ENCODE measurements around the gene TRIM22.
"Not testable (repeated sequence)": the region's sequence is repeated elsewhere in the genome, so short reads cannot be mapped to it uniquely, and the experiment has no call there.

Gene TRIM22

GRCh38 chr11:5691238-5691963 is 1.8 kb downstream of the TRIM22 start:
- not testable (repeated sequence) for DNase-seq (ENCODE audit: low read depth)

GRCh38 chr11:5691964-5692361 is 2.4 kb downstream of the TRIM22 start:
- no peak for DNase-seq (ENCODE audit: low read depth)

DNA sequence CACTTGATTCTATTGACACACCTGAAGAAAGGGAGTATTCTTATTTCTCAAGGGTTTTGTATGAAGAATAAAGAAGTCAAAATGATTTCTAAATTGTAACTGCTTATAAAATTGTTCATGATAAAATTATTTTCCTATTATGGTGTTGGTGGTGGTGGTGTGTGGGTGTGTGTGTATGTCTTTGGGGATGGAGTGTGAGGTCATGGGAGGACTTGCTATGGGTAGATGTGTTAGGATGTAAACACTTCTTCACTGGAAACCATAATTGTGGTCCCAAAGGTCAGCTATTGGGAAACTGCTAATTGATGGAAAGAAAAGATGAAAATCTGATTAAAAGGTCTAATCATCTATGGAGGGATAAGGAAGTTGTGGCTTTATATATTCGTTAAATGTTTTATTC is 5.1 kb downstream of the TRIM22 start:
- DNase-seq (ENCODE audit: low read depth): no peak

GRCh38 chr11:5695580-5695979 is 6.0 kb downstream of the TRIM22 start:
- no peak for DNase-seq (ENCODE audit: low read depth)

DNA sequence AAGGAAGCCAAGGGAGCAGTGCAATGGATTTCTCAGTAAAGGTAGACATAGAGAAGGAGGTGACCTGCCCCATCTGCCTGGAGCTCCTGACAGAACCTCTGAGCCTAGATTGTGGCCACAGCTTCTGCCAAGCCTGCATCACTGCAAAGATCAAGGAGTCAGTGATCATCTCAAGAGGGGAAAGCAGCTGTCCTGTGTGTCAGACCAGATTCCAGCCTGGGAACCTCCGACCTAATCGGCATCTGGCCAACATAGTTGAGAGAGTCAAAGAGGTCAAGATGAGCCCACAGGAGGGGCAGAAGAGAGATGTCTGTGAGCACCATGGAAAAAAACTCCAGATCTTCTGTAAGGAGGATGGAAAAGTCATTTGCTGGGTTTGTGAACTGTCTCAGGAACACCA is 6.6 kb downstream of the TRIM22 start:
- no peak for DNase-seq (ENCODE audit: low read depth)

GRCh38 chr11:5698281-5698680 is 8.7 kb downstream of the TRIM22 start:
- no peak for DNase-seq (ENCODE audit: low read depth)

DNA sequence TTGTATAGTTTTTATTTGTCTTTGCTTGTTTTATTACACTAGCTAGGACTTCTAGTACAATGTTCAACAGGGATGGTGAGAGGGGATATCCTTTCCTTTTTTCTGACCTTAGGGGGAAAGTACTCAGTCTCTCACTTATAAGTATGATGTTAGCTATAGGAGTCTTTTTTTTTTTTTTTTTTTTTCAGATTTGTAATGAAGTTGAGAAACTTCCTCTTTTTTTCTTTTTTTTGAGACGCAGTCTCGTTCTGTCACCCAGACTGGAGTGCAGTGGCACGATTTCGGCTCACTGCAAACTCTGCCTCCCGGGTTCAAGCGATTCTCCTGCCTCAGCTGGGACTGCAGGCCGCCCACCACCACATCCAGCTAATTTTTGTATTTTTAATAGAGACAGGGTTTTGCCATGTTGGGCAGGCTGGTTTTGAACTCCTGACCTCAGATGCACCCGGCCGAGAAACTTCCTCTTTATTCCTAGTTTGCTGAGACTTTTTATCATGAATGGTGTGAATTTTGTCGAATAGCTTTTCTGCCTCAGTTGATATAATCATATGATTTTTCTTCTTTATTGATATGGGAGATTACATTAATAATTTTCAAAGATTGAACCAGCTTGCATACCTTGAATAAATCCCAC is 10.9 kb downstream of the TRIM22 start:
- DNase-seq (ENCODE audit: low read depth): no peak

DNA sequence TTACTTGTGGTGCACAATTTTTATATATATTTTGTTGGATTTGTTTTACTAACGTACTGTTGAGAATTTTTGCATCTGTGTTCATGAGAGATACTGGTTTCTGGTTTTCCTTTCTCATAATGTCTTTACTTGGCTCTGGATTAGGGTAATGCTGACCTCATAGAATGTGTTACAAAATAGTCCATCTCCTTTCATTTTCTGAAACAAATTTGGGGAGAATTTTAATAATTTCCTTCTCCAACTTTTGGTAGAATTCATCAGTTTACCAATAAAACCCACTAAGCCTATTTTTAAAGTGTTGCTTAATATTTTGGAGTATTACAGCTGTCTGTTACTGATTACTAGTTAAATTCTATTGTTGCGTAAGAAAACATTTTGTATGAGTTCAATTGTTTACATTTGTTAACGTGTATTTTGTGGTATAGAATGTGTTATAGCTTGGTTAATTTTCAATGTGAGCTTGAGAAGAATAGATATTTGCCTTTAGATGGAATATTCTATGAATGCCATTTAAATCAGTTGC is 11.5 kb downstream of the TRIM22 start:
- DNase-seq (ENCODE audit: low read depth): no peak

DNA sequence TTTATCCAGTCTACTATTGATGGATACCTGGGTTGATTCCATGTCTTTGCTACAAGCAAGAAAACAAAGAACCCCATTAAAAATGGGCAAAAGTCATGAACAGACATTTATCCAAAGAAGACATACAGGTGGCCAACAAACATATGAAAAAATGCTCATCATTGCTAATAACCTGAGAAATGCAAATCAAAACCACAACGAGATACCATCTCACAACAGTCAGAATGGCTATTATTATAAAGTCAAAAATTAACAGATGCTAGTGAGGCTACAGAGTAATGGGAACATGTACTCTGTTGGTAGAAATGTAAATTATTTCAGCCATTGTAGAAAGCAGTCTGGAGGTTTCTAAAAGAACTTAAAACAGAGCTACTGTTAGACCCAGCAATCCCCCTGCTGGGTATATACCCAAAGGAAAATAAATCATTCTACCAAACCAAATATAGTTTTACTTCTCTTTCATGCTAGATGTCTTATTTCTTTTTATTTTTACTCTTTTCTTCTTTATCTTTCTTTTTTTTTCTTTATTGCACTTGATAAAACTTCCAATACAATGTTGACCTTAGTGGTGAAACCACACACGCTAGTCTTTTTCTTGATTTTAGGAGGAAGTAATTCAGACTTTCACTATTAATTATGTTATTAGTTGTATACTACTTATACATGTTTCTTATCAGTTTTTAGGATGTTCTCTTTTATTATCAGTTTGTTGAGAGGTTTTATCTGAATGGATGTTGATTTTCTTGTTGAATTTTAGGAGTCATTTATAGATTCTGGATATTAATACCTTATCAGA is 14.3 kb downstream of the TRIM22 start:
- no peak for DNase-seq (ENCODE audit: low read depth)

DNA sequence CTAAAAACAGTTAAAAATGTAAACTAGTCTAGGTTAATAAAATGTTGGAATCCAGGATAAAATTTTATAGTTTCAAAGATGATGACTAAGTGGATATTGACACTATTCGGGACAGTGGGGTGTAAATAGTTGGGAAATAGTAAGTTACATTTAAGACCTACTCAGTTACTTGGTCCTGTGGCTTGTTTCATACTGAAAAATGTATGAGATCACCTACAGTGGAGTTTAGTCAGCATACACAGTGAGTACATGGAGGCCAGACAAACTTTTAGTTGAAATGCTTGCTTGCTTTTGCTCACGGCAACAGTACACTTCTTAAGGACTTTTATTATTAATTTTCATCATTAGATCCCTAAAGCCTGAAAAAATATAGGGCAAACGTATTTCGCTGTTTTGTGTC is 16.1 kb downstream of the TRIM22 start:
- no peak for DNase-seq (ENCODE audit: low read depth)

DNA sequence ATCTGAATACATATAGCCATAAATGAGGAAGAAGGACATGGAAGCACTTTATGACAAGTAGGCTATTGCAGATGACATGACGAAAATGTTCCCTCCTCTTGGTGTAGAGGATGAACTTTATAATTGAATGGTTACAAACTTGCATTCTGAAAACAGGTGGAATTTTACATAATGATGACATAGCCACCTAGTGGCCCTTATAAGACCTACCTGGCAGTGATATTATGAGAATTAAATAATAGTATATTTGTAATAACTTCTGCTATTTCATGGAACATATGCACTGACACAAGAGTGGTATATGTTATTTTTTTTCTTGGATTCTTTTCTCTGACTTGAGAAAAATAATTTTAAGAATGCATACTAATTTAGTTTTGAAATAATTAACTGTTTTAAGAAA is 22.9 kb downstream of the TRIM22 start:
- DNase-seq (ENCODE audit: low read depth): no peak

DNA sequence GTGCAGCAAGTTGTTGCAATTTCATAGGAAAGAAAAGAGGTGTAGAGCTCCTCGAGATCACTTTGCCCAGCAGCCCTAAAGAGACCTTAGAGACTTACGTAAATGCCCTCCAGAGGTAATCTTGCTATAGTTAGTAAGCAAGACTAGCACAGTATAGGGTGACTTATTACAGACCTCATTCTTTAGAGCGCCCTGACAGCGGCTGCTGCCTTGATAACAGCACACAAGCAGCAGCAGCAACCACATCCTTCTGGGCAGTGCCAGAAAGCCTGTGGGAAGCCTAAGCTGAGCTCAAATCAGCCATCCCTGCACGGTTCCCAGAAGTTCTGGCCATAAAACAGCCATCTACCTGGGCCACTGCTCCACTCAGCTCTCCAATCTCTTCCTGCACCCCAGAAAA is 24.1 kb downstream of the TRIM22 start:
- DNase-seq (ENCODE audit: low read depth): no peak

DNA sequence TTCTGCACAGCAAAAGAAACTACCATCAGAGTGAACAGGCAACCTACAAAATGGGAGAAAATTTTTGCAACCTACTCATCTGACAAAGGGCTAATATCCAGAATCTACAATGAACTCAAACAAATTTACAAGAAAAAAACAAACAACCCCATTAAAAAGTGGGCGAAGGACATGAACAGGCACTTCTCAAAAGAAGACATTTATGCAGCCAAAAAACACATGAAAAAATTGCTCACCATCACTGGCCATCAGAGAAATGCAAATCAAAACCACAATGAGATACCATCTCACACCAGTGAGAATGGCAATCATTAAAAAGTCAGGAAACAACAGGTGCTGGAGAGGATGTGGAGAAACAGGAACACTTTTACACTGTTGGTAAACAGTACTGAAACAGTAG is 26.9 kb downstream of the TRIM22 start:
- not testable (repeated sequence) for DNase-seq (ENCODE audit: low read depth)

DNA sequence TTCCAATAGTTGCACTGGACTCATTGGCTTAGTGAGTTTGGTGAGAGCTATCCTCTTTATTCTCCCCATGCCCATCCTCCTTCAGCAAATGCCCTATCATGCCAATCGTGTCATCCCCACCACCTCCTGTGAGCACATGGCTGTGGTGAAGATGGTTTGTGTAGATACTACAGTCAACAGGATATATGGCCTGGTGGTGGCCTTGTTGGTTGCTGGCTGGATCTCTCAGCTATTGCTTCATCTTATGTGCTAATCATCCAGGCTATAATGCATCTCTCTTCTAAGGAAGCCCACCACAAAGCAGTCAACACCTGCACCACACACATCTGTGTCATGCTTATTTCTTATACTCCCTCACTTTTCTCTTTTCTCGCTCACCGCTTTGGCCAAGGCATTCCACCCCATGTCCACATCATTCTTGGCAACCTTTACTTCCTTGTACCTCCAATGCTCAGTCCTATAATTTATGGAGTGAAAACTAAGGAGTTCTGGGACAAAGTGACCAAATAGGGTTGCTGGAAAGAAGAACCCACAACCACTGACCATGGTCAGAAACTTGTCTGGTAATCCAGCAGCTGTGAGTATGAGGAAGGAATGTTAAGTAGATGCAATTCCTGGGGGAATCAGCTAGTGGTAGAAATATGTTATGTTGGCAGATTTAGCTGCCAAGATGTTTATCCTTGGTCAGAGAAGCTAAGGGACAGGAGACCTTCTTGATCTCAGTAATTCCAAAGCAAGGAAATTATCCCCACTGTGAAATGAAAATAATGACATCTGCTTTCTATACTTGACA is 30.3 kb downstream of the TRIM22 start:
- DNase-seq (ENCODE audit: low read depth): no peak

GRCh38 chr11:5722622-5723021 is 33.0 kb downstream of the TRIM22 start:
- DNase-seq (ENCODE audit: low read depth): no peak

DNA sequence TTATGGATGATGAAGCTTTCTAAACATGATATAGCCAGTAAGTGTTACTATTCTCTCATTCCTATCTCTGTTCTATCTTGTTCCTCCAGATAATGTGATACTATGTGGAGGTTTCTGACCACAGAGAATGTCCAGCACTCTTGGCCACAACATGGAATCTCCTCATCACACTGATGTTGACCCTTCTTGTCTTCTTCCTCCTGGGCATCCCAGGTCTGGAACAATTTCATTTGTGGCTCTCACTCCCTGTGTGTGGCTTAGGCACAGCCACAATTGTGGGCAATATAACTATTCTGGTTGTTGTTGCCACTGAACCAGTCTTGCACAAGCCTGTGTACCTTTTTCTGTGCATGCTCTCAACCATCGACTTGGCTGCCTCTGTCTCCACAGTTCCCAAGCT is 36.8 kb downstream of the TRIM22 start:
- no peak for DNase-seq (ENCODE audit: low read depth)

- DNase-seq (ENCODE audit: low read depth): no peak
These were observed 38.1 kb downstream of the TRIM22 start for GRCh38 chr11:5727691-5728090.

DNA sequence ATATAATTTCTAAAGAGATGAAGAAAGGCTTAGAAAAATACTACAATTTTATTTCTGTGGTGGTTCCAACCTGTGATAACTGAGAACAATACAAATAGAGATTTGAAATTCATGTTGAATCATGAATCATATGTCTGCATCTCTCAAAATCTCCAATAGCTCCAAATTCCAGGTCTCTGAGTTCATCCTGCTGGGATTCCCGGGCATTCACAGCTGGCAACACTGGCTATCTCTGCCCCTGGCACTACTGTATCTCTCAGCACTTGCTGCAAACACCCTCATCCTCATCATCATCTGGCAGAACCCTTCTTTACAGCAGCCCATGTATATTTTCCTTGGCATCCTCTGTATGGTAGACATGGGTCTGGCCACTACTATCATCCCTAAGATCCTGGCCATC is 46.8 kb downstream of the TRIM22 start, which contains the start of gene OR56B1:
Gene OR56B1 (plus strand): TSS at position 53 of the 400 bp plus-strand sequence. CDS start 69 bp downstream, at position 122.
- no peak for DNase-seq (ENCODE audit: low read depth)

DNA sequence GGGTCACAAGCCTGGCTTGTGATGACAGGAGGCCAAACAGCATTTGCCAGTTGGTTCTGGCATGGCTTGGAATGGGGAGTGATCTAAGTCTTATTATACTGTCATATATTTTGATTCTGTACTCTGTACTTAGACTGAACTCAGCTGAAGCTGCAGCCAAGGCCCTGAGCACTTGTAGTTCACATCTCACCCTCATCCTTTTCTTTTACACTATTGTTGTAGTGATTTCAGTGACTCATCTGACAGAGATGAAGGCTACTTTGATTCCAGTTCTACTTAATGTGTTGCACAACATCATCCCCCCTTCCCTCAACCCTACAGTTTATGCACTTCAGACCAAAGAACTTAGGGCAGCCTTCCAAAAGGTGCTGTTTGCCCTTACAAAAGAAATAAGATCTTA is 47.5 kb downstream of the TRIM22 start:
- DNase-seq (ENCODE audit: low read depth): no peak

GRCh38 chr11:5737670-5738392 is 48.2 kb downstream of the TRIM22 start:
- no peak for DNase-seq (ENCODE audit: low read depth)

DNA sequence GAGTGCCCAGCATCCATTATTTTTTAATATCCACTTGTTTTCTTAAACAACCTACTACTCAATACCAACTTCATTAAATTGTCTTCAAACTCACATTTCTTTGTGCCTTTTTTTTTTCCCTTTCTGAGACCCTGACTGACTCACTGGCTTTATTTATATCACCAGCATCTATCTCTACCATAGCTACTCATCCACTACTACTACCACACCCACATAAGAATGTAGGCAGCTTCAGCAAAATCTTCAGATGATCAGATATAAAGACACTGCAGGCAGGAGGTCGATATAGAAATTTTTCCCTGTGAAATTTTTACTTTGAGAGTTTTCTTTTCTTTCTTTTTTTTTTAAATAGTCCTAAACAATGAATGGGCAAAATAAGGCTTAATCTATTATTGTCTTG is 48.8 kb downstream of the TRIM22 start:
- DNase-seq (ENCODE audit: low read depth): no peak

All from stimulated activated CD8-positive, alpha-beta memory T cell treated with anti-CD3 and anti-CD28 coated beads, Interleukin-12 subunit alpha, Interleukin-12 subunit beta, amount 100 ng/mL, for 1 hour (primary cell).